Smooth muscle cell (in vitro differentiated cells): Measurements from ENCODE around the gene RHBDD1. TPM values are rescaled to one million over a fixed set of nuclear protein-coding genes. Genes with fewer than 3 reads are reported as not detected.

ENCODE experiments used
- DNase-seq: peaks from one replicate; lab custom pipeline; 2025; ENCODE audit not compliant: unreplicated experiment; lab: John Stamatoyannopoulos, UW
- H2AFZ ChIP-seq: fragments of 200-600 bp; sonication (generic); 2 replicates; pipeline ENCODE4 v1.6.0; 2016; ENCODE audit warnings: antibody characterized with exemption, low read depth, mild to moderate bottlenecking
- H3F3A ChIP-seq: fragments of 200-600 bp; sonication (generic); 2 replicates; pipeline ENCODE4 v1.6.0; 2017; ENCODE audit warnings: antibody characterized with exemption, low read depth
- H3K27ac ChIP-seq: fragments of 200-600 bp; sonication (generic); 2 replicates; pipeline ENCODE4 v1.5.1; 2016; ENCODE audit warnings: low read depth, mild to moderate bottlenecking
- H3K27me3 ChIP-seq: fragments of 200-600 bp; sonication (generic); 2 replicates; pipeline ENCODE4 v1.6.1; 2016; ENCODE audit warnings: low read depth, mild to moderate bottlenecking
- H3K36me3 ChIP-seq: fragments of 200-600 bp; sonication (generic); 2 replicates; pipeline ENCODE4 v1.5.1; 2016; ENCODE audit warnings: low read depth
- H3K4me1 ChIP-seq: fragments of 200-600 bp; sonication (generic); 2 replicates; pipeline ENCODE4 v1.5.1; 2016; ENCODE audit warnings: low read depth
- H3K4me2 ChIP-seq: fragments of 200-600 bp; sonication (generic); 2 replicates; pipeline ENCODE4 v1.6.0; 2016; ENCODE audit warnings: mild to moderate bottlenecking
- H3K4me3 ChIP-seq: fragments of 200-600 bp; sonication (generic); 2 replicates; pipeline ENCODE4 v1.5.1; 2016; ENCODE audit warnings: mild to moderate bottlenecking
- H3K79me2 ChIP-seq: fragments of 200-600 bp; sonication (generic); 2 replicates; pipeline ENCODE4 v1.6.0; 2016; ENCODE audit warnings: low read depth, mild to moderate bottlenecking
- H3K9ac ChIP-seq: fragments of 200-600 bp; sonication (generic); 2 replicates; pipeline ENCODE4 v1.6.0; 2016; ENCODE audit warnings: low read depth
- H3K9me3 ChIP-seq: fragments of 200-600 bp; sonication (generic); replicated peaks from 2 replicates; pipeline ENCODE4 v1.5.1; 2016; ENCODE audit warnings: low read depth
- H4K20me1 ChIP-seq: fragments of 200-600 bp; sonication (generic); 2 replicates; pipeline ENCODE4 v1.6.0; 2016; ENCODE audit warnings: low read depth
- CTCF ChIP-seq: fragments of 200-600 bp; sonication (generic); IDR thresholded peaks from 2 replicates; pipeline ENCODE4 v1.5.1; 2017; ENCODE audit warnings: borderline replicate concordance, mild to moderate bottlenecking, antibody characterized with exemption; ENCODE audit not compliant: insufficient read depth, poor library complexity, severe bottlenecking
- WGBS: methylation state at CpG from one replicate; pipeline ENCODE4 v1.1.7; 2016; ENCODE audit warnings: low lambda C conversion rate; 5-methylcytosine and 5-hydroxymethylcytosine counted together
- polyA plus RNA-seq: library from polyadenylated mRNA; unstranded; fragments of >200 nt; fragmentation: Nextera tagmentation; extraction: Ambion mirVana; gene quantifications from 2 replicates; pipeline ENCODE4 v1.2.1, GENCODE V29; 2016
- total RNA-seq: library from RNA; depleted of rRNA; stranded (reverse); fragments of >200 nt; gene quantifications from 2 replicates; pipeline ENCODE4 v1.2.3, GENCODE V29; 2014

The RHBDD1 gene
- total and polyA plus RNA-seq, 2 experiments from 2014 or later: 11.3 to 20.7 TPM

- WGBS: 80% methylated on average over 6 of the region's 6 CpGs
- H3K27ac ChIP-seq: no peak overlapping the region
- H3K27me3 ChIP-seq: no peaks in the 10 kb centered on the region
- H4K20me1 ChIP-seq: no peaks in the 10 kb centered on the region
- H3K4me2 ChIP-seq: no peak overlapping the region
- H3K9ac ChIP-seq: no peak overlapping the region
- no peaks in the 10 kb centered on the region for H3K9me3 ChIP-seq
- no peak for TF ChIP-seq CTCF
- no peak for DNase-seq
- H2AFZ ChIP-seq: no peak overlapping the region
- no peaks in the 10 kb centered on the region for H3K4me1 ChIP-seq
- H3F3A ChIP-seq: no peaks in the 10 kb centered on the region
- H3K79me2 ChIP-seq: no peaks in the 10 kb centered on the region
- no peak overlapping the region for H3K4me3 ChIP-seq
- H3K36me3 ChIP-seq: no peaks in the 10 kb centered on the region
Measured at GRCh38 chr2:226905718-226906117, 69.9 kb downstream of the RHBDD1 start.

GRCh38 chr2:226906163-226906693 lies 70.4 kb downstream of the RHBDD1 start:
- H3K27ac ChIP-seq: no peak overlapping the region

GRCh38 chr2:226909126-226909525 lies 73.3 kb downstream of the RHBDD1 start:
- H3K36me3 ChIP-seq: no peaks in the 10 kb centered on the region
- no peak overlapping the region for H3K4me3 ChIP-seq
- TF ChIP-seq CTCF: no peak
- H3K9ac ChIP-seq: no peak overlapping the region
- no peaks in the 10 kb centered on the region for H3K4me1 ChIP-seq
- H3K27ac ChIP-seq: no peak overlapping the region
- H3K9me3 ChIP-seq: no peaks in the 10 kb centered on the region
- 88% methylated on average over 3 of the region's 3 CpGs for WGBS
- no peaks in the 10 kb centered on the region for H3K27me3 ChIP-seq
- no peak overlapping the region for H3K4me2 ChIP-seq
- no peaks in the 10 kb centered on the region for H4K20me1 ChIP-seq
- no peaks in the 10 kb centered on the region for H3F3A ChIP-seq
- no peak overlapping the region for H2AFZ ChIP-seq
- no peak for DNase-seq
- no peaks in the 10 kb centered on the region for H3K79me2 ChIP-seq

More at GRCh38 chr2:226906163-226906693, 70.4 kb downstream of the RHBDD1 start:
- no peak for TF ChIP-seq CTCF
- Histone ChIP-seq H3K4me2 (no peak overlapping the region), H4K20me1 (no peaks in the 10 kb centered on the region), H3F3A (no peaks in the 10 kb centered on the region), H3K9ac (no peak overlapping the region), H3K4me1 (no peaks in the 10 kb centered on the region), H3K27me3 (no peaks in the 10 kb centered on the region), H2AFZ (no peak overlapping the region), H3K79me2 (no peaks in the 10 kb centered on the region), H3K4me3 (no peak overlapping the region), H3K9me3 (no peaks in the 10 kb centered on the region), H3K36me3 (no peaks in the 10 kb centered on the region)
- DNase-seq: no peak
- WGBS: 96% methylated on average over 4 of the region's 4 CpGs

GRCh38 chr2:226909836-226910235 lies 74.0 kb downstream of the RHBDD1 start:
- no peak overlapping the region for H3K9ac ChIP-seq
- no peaks in the 10 kb centered on the region for H3K36me3 ChIP-seq
- no peak overlapping the region for H3K4me3 ChIP-seq
- no peaks in the 10 kb centered on the region for H3K27me3 ChIP-seq
- DNase-seq: no peak
- no peak for TF ChIP-seq CTCF
- no peaks in the 10 kb centered on the region for H4K20me1 ChIP-seq
- H3K27ac ChIP-seq: no peak overlapping the region
- 97% methylated on average over 2 of the region's 2 CpGs for WGBS
- no peak overlapping the region for H2AFZ ChIP-seq
- no peaks in the 10 kb centered on the region for H3K79me2 ChIP-seq
- H3K9me3 ChIP-seq: no peaks in the 10 kb centered on the region
- no peak overlapping the region for H3K4me2 ChIP-seq
- H3F3A ChIP-seq: no peaks in the 10 kb centered on the region
- H3K4me1 ChIP-seq: no peaks in the 10 kb centered on the region
